Measurements from ENCODE around the gene MAD2L1BP. TPM values are rescaled to one million over a fixed set of nuclear protein-coding genes. Genes with fewer than 3 reads are reported as not detected.

MAD2L1BP gene
- total and polyA plus RNA-seq, 2 donors from 2014 or later = 19.0 to 31.0 TPM

DNA sequence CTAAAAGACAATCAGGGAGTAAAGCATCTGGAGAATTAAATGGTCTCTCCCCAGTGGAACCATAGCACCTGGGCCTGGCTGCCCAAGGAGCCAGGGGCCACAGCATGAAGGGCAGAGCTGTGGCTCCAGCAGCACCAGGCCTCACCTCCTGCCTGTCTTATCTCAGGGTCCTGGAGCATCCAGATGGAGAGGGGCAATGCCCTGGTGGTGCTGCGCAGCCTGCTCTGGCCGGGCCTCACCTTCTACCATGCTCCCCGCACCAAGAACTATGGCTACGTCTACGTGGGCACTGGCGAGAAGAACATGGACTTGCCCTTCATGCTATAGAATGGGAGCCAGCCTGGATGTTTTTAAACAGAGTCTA lies 35.0 kb downstream of the MAD2L1BP start:
- intact Hi-C loops (cut with DNase I) = no loop called here
- Histone ChIP-seq H3K36me3 (ENCODE audit: control insufficient read depth in 2 of 3, insufficient read depth in 3 of 3, low read length in 3 of 3) (peaks cover 0 to 32% (median 15%) of the 10 kb centered on the region in 3 donors), H3K9ac (ENCODE audit: low read length in 3 of 3) (no peak overlapping the region), H3K4me1 (ENCODE audit: control insufficient read depth in 2 of 3, insufficient read depth in 2 of 3, low read depth in 1 of 3, low read length in 3 of 3) (peaks cover 3 to 17% (median 15%) of the 10 kb centered on the region in 3 donors), H3K27ac (ENCODE audit: low read depth in 2 of 2, low read length in 2 of 2) (no peak overlapping the region), H3K4me3 (ENCODE audit: low read length in 3 of 3) (no peak overlapping the region), H3K27me3 (ENCODE audit: control insufficient read depth, insufficient read depth, low read length) (no peaks in the 10 kb centered on the region), H3K9me3 (ENCODE audit: control insufficient read depth in 2 of 3, insufficient read depth in 1 of 3, low read length in 3 of 3) (no peaks in the 10 kb centered on the region)
- FAIRE-seq = no peak
- TF ChIP-seq, protein P1, sequence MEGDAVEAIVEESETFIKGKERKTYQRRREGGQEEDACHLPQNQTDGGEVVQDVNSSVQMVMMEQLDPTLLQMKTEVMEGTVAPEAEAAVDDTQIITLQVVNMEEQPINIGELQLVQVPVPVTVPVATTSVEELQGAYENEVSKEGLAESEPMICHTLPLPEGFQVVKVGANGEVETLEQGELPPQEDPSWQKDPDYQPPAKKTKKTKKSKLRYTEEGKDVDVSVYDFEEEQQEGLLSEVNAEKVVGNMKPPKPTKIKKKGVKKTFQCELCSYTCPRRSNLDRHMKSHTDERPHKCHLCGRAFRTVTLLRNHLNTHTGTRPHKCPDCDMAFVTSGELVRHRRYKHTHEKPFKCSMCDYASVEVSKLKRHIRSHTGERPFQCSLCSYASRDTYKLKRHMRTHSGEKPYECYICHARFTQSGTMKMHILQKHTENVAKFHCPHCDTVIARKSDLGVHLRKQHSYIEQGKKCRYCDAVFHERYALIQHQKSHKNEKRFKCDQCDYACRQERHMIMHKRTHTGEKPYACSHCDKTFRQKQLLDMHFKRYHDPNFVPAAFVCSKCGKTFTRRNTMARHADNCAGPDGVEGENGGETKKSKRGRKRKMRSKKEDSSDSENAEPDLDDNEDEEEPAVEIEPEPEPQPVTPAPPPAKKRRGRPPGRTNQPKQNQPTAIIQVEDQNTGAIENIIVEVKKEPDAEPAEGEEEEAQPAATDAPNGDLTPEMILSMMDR (IDR thresholded peaks at IDR 0.05; ENCODE audit: borderline replicate concordance, extremely low read depth, insufficient read depth) = no peak
- no peak for DNase-seq

DNA sequence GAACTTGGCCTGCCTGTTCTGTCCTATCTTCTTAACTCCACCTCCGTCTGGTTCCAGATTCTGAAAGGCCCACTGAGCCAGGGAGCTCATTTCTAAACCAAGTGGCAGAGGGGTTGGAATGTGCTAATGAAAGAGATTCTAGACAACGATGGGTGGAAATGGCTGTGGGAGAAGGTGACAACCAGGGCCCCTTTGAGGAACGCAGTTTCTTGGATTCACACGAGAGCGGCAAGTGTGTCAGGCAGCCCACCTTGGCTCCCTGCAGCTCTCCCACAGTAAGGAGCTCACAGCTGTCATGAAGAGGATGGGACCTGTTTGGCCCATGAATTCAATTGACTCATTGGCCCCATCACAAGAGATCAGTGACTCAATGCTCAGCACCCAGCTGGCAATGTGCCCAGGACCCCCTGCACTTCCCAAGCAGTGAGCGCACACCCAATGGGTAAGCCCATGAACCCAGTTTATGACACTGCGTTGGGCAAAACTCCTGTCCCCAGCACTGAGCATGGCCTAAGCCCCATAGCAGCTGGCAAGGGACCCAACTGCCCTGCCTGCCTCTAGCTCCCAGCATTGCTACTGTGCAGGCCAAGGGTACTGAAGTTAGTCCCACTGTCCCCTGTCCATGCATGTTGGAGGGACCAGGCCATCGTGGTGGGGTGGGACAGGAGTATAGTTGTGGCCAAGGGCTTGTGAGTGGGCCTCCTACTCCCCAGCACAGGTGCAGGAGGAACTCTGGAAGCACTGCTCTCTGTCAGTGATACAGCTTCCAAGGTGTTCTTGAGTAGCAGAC lies 35.6 kb downstream of the MAD2L1BP start:
- FAIRE-seq (no peak), DNase-seq (no peak)
- Histone ChIP-seq H3K9ac (ENCODE audit: low read length in 3 of 3) (no peak overlapping the region), H3K4me1 (ENCODE audit: control insufficient read depth in 2 of 3, insufficient read depth in 2 of 3, low read depth in 1 of 3, low read length in 3 of 3) (peaks cover 3 to 17% (median 15%) of the 10 kb centered on the region in 3 donors), H3K9me3 (ENCODE audit: control insufficient read depth in 2 of 3, insufficient read depth in 1 of 3, low read length in 3 of 3) (no peaks in the 10 kb centered on the region), H3K27me3 (ENCODE audit: control insufficient read depth, insufficient read depth, low read length) (no peaks in the 10 kb centered on the region), H3K4me3 (ENCODE audit: low read length in 3 of 3) (no peak overlapping the region), H3K36me3 (ENCODE audit: control insufficient read depth in 2 of 3, insufficient read depth in 3 of 3, low read length in 3 of 3) (peaks cover 0 to 34% (median 15%) of the 10 kb centered on the region in 3 donors), H3K27ac (ENCODE audit: low read depth in 2 of 2, low read length in 2 of 2) (no peak overlapping the region)
- intact Hi-C loops (cut with DNase I) = no loop called here
- TF ChIP-seq, protein P1 (IDR thresholded peaks at IDR 0.05; ENCODE audit: borderline replicate concordance, extremely low read depth, insufficient read depth) = no peak

DNA sequence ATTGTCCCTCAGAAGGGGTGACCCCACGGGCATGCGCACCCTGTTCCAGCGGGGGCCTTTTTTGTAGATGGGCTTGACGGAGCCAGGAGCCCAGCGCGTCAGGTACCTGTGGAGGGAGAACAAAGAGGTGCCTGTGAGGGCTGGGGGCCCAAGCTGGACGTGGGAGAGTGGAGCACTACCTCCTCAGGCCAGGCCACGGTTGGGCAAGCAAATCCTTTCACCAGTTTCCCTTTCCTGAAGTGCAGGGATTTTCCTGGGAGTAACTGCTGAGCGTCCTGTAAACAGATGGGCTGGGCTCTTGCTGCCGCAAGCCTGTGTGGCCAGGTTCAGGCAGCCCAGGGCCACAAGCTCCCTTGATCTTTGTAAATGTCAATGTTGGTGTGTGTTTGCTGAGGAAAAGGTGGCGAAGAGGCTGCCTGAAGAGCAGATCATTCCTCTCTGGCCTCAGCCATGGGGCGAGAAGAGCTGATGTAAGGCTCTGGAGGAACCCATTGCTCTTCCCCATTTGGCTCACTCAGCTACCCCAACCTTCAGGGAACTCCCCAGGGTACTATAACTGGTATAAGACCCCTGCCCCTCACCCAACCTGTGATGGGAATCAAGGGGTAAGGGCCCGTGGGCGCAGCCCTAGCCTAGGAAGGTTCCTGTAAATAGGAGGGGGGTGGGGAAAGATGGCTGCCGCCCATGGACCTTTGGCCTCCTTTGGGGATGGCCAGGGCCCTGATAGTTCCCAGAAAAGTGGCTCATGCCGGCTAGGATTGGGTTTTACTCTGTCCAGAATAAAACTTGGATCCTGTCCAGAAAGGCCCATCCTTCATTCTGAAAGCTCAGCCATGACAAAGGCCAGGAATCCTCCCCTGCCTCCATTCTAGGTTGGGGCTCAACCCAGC lies 36.4 kb downstream of the MAD2L1BP start:
- H3K9ac ChIP-seq (ENCODE audit: low read length in 3 of 3) = peak overlapping the region in 1 of 3 donors; percentile 12
- intact Hi-C loops (cut with DNase I) = no loop called here

More for the DNA sequence above, 36.4 kb downstream of the MAD2L1BP start:
- no peak for FAIRE-seq
- Histone ChIP-seq H3K27ac (ENCODE audit: low read depth in 2 of 2, low read length in 2 of 2) (peak overlapping the region in 1 of 2 donors; percentile 22), H3K4me3 (ENCODE audit: low read length in 3 of 3) (no peak overlapping the region), H3K36me3 (ENCODE audit: control insufficient read depth in 2 of 3, insufficient read depth in 3 of 3, low read length in 3 of 3) (peaks cover 0 to 42% (median 20%) of the 10 kb centered on the region in 3 donors), H3K4me1 (ENCODE audit: control insufficient read depth in 2 of 3, insufficient read depth in 2 of 3, low read depth in 1 of 3, low read length in 3 of 3) (peaks cover 3 to 15% (median 13%) of the 10 kb centered on the region in 3 donors), H3K27me3 (ENCODE audit: control insufficient read depth, insufficient read depth, low read length) (no peaks in the 10 kb centered on the region), H3K9me3 (ENCODE audit: control insufficient read depth in 2 of 3, insufficient read depth in 1 of 3, low read length in 3 of 3) (no peaks in the 10 kb centered on the region)
- peak in 3 of 5 donors; percentile 40 to 57 (median 56) for DNase-seq
- TF ChIP-seq, protein P1 (IDR thresholded peaks at IDR 0.05; ENCODE audit: borderline replicate concordance, extremely low read depth, insufficient read depth) = no peak

Data from kidney (tissue), 14 donors.